ENCODE measurements around the gene CDK14.
"Not testable (repeated sequence)": the region's sequence is repeated elsewhere in the genome, so short reads cannot be mapped to it uniquely, and the experiment has no call there.

DNA sequence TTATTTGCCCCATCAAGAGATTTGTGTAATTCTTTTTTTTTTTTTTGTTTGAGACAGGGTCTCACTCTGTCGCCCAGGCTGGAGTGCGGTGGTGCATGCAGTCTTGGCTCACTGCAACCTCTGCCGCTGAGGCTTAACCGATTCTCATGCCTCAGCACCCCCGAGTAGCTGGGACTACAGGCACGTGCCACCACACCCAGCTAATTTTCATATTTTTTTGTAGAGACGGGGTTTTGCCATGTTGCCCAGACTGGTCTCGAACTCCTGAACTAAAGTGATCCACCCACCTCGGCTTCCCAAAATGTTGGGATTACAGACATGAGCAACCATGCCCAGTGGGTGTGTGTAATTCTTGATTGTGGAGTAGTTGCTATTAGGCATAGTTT is 161.4 kb downstream of the CDK14 start:
- TF ChIP-seq POLR2AphosphoS5 (IDR thresholded peaks at IDR 0.05; ENCODE audit: insufficient read depth, low read depth, low read length); MAX (IDR thresholded peaks at IDR 0.05; ENCODE audit: insufficient read depth, insufficient read length): not testable (repeated sequence)
- TF ChIP-seq, protein P1, sequence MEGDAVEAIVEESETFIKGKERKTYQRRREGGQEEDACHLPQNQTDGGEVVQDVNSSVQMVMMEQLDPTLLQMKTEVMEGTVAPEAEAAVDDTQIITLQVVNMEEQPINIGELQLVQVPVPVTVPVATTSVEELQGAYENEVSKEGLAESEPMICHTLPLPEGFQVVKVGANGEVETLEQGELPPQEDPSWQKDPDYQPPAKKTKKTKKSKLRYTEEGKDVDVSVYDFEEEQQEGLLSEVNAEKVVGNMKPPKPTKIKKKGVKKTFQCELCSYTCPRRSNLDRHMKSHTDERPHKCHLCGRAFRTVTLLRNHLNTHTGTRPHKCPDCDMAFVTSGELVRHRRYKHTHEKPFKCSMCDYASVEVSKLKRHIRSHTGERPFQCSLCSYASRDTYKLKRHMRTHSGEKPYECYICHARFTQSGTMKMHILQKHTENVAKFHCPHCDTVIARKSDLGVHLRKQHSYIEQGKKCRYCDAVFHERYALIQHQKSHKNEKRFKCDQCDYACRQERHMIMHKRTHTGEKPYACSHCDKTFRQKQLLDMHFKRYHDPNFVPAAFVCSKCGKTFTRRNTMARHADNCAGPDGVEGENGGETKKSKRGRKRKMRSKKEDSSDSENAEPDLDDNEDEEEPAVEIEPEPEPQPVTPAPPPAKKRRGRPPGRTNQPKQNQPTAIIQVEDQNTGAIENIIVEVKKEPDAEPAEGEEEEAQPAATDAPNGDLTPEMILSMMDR (IDR thresholded peaks at IDR 0.05; ENCODE audit: extremely low read depth in 1 of 2, insufficient read depth in 1 of 2, low read depth in 1 of 2, low read length in 2 of 2), result not testable (repeated sequence)
